GM10847 (cell line): Measurements from ENCODE around the gene TSEN54.

Source experiments
- POLR2A ChIP-seq: IDR thresholded peaks from 2 replicates; pipeline ENCODE4 v1.6.1; 2011; ENCODE audit not compliant: insufficient read length; ENCODE audit errors: extremely low read depth

Gene TSEN54

DNA sequence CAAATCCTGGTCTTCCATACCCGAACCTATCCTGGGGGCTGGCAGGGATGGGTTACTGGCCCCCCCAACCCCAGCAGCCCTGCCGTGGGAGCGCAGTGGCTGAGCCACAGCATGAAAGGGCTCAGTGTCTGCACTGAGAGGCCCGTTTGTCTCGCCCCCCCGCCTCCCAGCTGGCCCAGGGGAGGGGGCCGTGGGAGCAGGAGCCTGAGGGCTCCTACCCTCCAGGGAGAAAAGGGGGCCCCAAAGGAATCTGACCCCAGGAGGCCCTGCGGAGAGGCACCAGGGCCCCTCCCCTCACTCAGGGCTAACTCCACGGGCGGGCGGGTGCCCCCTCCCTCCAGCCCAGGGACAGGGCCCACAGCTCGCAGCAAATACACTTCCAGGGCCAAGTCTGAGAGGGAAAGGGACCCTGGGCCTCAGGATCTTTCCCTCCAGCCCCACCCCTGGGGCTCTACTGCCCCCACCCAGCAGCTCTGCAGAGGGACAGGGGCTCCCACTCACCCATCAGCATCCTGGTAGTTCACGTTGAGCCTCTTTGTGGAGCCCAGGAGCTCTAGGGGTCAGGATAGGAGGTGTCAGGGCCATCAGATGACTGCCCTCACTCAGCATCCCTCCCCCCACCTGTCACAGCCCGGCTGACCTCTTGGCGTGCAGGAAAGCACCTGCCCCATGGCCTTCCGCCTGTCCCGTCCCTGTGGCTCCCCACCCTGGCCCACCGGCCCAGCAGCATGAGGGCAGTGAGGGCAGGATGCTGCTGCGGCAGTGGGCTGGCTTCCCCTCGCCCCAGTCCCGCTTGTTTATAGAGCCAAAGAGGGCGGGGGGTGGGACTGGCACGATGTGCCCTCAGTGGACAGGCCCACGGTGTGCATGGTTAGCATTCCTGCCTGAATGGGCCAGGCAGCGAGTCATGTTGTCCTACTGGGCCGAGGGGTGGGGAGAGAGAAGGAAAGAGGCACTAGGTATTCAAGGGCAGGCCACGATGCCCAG is 8.3 kb upstream of the TSEN54 start:
- TF ChIP-seq POLR2A, result no peak

DNA sequence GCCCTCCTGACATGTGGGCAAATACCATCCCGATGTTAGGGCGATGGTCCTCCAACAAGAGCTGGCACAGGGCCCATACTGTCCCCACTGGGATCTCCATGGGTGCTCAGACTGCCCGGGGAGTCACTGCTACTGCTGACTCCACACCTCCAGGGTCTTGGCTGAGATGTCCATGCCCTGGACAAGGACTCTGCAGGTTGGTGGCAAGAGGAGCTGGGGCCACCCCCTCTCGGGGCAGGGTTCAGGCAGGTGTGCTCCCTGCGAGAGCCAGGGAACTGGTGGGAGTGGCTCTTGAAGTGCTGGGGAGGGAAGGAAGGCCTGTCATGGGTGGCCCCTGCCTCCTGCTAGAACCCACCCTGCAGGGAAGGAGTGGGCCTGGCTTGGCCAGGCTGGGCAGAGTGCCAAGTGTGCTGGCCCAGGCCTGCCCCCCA is 7.4 kb upstream of the TSEN54 start:
- no peak for TF ChIP-seq POLR2A

DNA sequence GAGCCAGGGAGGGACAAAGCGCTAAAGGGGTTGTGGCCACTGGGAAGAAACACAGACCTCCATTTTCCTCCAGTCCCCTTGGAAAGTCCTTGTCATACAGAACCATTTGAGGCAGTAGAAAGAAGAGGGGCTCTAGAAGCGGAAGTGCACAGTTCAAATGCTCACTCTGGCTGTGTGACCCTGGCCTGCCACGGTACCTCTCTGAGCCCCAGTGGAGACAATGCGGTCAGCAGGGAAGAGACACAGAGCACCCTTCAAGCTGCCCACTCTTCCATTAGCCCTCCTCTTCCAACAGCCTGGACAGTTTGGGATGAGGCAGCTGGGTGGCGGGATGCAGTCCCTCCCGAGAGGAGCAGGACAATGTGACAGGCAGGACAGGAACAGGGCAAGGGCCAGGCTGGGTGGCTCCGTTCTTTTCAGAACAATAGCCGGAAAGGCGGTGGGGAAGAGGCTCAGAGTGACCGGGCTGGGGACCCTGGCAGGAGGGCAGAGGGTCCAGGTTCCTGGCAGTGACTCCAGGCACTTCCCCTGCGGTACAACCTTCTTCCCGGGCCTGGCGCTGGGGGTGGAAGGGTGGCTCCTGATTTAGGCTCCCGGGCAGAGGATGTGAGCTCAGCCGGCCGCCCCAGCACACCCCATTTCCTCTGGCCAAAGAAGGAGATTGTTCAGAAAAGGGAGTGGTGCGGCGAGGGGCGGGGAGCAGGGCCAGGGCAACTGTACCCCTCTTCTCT is 6.6 kb upstream of the TSEN54 start:
- TF ChIP-seq POLR2A, result no peak

DNA sequence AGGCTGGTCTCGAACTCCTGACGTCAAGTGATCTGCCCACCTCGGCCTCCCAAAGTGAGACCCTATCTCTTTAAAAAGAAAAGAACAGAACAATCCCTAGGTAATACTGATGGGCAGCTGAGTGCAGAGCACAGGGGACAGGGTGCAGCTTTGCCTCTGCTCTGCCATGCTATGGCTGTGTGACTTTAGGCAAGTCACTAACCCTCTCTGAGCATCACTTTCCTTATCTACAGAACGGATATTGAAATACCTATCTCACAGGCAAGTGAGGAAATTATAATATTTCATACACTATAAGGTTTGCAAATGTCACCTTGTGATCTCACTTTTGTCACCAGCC is 5.1 kb upstream of the TSEN54 start:
- no peak for TF ChIP-seq POLR2A

DNA sequence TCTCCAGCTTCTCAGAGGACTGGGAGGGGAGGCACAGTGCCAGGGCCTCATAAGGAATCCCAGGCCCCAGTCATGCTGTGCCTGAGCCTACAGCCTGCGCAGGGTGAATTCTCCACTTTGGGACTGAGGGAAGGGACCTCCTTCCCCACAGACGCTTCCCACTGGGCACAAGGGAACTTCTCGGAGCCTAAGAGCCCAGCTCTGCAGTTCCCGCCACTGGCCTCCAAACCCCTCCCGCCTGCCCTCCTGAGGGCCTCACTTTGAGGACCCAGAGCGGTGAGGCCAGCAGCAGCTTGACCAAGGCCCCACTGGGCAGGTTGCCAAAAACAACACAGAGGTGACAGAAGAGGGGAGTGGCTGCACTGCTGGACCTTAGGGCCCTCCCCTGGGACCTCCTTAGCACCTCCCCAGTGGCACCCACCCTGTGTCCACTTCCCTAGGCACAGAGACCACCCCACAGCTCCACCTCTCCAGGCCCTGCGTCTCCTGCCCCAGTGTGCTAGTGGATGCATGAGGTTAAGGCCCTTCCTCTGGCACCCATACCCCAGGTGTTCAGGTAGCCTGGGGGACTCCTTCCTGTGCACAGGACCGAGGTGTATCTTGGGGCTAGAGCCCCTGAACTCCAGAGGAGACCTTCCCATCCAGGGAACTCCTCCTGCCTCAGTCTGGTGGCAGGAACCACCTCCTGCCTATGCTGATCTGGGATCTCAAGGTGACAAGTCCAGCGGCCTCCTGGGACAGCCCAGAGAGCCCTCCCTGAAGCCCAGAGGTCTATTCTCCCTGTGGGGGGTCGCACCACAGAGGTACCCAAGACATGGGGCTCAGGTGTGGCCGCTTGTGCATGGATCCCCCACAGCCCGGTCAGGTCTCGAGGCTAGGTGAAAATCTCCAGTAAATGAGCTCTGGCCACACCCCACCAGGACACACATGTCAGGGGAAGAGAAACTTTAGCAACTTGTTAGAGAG is 4.4 kb upstream of the TSEN54 start:
- TF ChIP-seq POLR2A, result no peak

DNA sequence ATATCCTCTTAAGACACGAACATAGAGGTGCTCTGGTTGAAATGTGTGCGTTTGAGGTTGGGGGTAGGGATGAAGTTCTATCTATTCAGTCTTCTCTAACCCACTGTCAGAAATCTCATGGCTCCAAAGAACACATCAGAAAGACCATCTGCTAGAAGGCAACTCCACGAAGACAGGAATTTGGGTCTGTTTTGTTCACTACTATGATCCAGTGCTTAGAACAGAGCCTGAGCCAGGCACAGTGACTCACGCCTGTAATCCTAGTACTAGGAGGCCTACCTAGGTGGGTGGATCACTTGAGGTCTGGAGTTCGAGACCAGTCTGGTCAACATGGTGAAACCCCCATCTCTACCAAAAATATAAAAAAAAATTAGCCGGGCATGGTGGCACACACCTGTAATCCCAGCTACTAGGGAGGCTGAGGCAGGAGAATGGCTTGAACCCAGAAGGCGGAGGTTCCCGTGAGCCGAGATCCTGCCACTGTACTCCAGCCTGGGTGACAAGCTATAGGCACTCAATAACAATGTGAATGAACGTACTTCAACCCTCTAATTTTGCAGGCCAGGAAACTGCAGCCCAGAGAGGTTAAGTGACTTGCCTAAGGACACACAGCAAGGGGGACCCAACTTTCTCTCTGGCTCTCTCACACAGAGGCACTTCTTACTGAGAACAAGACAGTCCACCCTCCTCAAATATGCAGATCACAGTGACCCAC is 3.2 kb upstream of the TSEN54 start:
- TF ChIP-seq POLR2A, result no peak

DNA sequence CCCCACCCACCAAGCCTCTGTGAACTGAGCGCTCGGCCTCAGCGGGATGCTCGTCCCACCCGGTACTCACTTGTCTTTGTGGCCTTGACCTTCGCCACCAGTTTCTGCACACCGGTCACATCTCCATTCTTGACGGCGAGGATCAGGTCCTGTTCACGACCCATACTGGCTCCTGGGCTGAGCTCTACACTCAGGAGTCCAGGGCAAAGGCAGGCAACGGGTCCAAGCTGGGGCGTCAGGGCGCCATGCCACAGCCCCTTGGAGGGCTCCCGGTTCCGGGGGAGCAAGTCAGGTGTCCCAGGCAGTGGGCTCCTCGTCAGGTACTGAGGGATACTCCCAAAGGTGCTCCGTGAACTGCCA is 2.7 kb upstream of the TSEN54 start:
- no peak for TF ChIP-seq POLR2A

DNA sequence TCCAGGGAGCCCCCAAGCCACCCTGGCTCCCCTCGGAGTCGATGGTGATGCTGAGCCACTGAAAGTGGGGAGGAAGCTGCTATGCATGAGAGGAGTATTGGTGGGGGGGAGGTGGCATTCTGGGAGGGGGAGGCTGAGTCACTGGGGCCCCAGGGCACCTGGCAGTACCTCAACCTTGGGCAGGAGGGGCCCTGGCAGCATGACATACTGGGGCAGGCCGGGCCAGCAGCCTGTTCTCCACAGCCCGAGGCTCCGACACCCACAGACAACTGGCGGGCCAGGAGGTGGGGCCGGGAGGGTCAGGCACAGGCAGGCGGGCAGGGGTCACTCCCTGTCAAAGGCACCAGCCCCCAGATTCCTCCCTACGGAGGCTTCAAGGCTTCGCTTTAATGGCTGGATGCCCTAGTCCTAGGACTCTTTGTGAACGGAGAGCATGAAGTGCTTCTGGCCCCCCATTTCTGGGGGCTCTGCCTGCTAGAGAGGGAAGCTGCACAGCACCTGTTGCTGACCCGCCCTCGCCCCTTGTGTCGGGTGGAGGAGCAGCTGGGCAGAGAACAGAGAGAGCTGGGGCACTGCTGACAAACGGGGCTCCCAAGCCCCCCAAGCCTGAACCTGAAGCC is 1.9 kb upstream of the TSEN54 start:
- TF ChIP-seq POLR2A, result no peak

DNA sequence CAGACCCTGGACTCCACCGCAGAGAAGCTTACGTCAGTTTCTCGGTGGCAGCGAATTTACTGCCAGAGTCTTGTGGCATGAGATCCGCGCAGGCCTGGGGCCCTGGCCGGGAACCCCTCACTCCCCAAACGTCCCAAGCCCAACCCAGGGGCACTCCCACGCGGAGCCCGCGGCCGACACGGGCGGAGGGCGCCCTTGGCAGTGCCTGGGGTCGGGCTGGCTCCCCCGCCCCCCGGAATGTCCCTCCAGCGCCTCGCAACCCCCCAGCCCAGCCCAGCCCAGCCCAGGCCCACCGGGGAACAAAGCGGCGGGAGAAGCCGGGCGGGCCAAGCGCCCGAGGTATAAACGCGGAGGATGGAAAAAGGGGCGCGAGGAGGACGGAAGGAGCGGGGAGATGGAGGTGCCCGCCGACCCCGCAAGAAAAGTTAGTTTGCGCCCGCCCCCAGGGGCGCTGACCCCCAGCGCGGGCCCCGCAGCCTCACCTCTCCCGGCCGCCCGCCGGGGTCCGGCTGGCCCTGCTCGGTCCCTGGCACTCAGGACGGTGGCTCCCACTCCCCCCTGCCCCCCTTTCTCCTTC is 1.3 kb upstream of the TSEN54 start:
- TF ChIP-seq POLR2A, result no peak

DNA sequence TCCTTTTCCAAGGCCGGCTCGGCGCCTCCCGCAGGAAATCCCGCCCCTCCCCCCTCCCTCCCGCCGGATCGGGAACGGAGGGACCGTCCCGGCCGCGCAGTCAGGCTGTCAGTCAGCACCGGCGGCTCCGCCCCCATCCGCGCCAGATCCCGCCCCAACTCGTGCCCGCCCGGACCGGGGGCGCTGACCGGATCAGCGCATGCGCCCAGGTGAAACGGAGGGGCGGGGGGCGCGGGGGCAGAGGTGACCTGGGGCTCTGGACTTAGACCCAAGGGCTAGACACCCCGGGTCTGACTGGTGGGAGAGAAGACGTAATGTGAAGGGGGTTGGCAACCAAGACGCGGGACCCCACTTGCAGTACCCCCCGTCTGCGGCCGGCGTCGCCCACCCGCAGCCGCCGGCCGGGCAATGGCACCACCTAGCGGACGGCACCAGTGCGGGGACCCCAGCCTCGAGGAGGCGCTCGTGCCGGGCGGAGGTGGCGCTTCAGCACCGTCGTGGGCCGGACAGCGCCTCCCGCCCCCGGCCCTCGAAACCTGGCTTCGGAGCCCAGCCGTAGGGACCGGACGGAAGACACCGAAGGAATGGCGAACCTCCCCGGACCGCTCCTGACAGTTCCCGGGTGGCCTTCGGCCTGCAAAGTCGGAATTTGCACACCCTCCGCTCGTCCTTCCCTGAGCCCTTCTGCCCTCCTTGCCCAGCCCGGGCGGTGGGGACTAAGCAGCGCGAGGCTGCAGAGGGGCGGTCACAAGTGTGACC is 653 bp upstream of the TSEN54 start, which contains the start of gene CASKIN2:
Gene CASKIN2 (minus strand): TSS at position 42 of the 759 bp plus-strand sequence. CDS start 1,733 bp downstream, outside the sequence.
- TF ChIP-seq POLR2A, result no peak

DNA sequence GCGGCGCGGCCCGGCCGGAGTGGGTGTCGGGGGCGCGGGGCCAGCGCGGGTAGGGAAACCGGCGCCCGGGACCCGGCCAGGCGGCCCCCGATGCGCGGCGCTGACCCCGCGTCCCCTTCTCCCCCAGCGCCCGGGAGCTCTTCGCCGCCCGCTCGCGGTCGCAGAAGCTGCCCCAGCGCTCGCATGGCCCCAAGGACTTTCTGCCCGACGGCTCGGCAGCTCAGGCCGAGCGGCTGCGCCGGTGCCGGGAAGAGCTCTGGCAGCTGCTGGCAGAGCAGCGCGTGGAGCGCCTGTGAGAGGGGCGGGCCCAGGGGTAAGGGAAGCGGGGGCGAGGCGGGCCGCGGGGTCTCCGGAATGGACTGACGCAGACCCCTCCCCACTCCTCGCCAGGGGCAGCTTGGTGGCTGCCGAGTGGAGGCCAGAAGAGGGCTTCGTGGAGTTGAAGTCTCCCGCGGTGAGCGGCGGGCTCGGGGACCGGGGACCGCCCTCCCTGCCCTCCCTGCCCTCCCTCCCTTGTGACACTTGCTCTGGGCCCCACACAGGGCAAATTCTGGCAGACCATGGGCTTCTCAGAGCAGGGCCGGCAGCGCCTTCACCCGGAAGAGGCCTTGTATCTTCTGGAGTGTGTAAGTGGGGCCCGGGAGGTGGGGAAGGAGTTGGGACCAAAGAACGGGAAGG is 430 bp downstream of the TSEN54 start:
- no peak for TF ChIP-seq POLR2A

DNA sequence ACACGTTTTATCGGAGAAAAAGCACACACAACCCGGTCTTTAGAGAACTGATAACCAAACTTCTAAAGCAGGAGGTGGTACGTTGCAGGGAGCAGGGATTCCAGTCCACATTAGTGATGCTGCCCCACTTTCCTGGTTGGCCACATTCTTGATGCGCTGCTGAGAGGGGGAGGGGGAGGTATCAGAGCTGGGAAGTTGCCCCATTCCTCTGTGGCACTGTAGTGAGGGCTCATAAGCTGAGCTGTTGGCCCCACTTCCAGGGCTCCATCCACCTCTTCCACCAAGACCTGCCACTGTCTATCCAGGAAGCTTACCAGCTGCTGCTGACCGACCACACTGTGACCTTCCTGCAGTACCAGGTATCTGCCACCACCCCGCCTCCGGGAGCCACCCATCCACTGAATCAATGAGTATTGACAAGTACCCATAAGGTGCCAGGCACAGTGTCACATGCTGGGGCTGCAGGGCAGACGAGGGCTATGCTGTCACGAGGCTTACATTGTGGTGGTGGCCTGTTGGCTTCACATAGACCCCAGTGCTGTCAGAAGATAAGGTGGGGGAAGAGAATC is 1.1 kb downstream of the TSEN54 start:
- no peak for TF ChIP-seq POLR2A
